T47D (cell line): ENCODE results near the gene C17orf78.
A peak's percentile ranks its signal among the peaks of the same experiment; 100 is the strongest.
"Not testable (repeated sequence)": the region's sequence is repeated elsewhere in the genome, so short reads cannot be mapped to it uniquely, and the experiment has no call there.

Experiments used
- DNase-seq, 2 experiments: peaks; one replicate each; pipeline versions ENCODE4 v3.0.0 to v3.0.0-alpha.2; 2011 to 2012; ENCODE audit warnings: low read depth in 1 of 2, low spot score in 1 of 2
- JUND ChIP-seq: IDR thresholded peaks from 2 replicates; pipeline ENCODE4 v1.6.1; 2012; ENCODE audit warnings: low read depth
- in situ Hi-C: cut with HindIII; loops from 2 replicates; pipeline ENCODE4 v1.10.0; 2016; ENCODE audit warnings: low sequenced_read_pairs, low pct_unique_long_range_greater_than_20kb

C17orf78 gene

DNA sequence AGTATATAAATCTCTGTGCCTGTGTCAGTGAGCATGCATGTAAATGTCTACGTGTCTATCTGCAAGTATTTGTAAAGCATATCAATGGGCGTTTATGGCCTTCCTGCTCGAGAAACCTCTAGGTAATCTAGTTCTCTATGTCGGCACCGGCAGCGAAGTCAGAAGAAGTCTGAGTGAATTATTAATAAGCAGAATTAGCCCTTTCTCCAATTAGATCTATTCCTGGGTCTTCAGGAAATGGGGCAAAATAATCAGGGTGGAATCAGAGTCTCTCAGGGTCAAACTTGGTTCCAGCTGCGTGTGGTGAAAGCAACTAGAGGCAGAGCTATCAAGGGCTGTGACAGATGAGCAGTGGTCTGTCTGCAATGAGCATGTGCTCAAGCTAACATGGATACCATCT lies at the start of gene C17orf78:
C17orf78 (plus strand) TSS at position 280 of the 400 bp plus-strand sequence; CDS start at position 388, 108 bp downstream.
- TF ChIP-seq JUND, result no peak
- in situ Hi-C loops, result no loop called here
- no peak for DNase-seq

DNA sequence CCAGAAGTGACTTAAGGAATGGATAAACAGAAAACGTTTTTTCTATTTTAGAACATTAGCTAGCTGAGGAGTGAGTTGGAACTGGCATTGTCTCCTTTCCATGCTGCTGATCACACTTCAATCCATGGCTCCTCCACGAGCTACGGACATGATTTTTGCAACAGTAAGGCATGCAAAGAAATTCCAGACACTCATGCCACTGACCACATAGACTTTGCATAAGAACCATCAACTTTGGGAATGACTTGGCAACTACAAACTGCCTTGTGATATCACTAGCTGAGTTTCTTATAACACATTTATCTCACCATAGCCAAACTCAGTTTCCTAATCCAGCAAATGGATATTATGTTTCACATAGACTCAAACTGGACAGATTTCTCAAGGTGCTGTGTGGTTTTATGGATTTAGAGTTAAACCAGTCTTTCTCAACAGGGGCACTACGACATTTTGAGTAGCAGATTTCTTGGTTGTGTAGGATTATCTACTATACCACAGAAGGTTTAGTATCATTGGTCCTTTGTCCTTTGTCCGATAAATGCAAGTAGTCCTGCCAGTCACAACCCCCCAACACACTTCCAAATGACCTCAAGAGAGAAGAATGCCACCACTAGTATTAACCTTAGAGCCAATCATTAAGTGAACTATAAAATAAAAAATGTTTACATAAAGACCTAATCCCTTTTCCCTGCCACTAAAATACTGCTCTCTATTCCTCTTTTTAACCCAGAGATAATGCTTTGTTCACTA lies 48.3 kb upstream of the C17orf78 start:
- in situ Hi-C loops, result no loop called here
- no peak for TF ChIP-seq JUND
- DNase-seq, result no peak

DNA sequence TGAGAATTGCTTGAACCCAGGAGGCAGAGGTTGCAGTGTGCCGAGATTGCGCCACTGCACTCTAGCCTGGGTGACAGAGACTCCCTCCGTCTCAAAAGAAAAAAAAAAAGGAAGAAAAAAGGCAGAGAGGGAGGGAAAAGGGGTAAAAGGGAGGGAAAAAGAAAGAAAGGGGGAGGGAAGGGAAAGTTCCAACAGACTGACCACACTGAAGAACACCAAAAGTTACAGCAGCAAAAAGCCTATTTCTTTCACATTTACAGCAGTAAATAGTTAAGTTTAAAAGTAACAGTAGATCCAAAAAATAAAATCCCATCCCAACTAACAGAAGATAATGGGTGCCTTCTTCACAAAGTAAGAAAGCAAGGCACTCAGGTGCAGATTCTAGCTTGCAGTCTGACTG lies 36.9 kb upstream of the C17orf78 start:
- no peak for DNase-seq
- in situ Hi-C loops, result no loop called here
- no peak for TF ChIP-seq JUND

DNA sequence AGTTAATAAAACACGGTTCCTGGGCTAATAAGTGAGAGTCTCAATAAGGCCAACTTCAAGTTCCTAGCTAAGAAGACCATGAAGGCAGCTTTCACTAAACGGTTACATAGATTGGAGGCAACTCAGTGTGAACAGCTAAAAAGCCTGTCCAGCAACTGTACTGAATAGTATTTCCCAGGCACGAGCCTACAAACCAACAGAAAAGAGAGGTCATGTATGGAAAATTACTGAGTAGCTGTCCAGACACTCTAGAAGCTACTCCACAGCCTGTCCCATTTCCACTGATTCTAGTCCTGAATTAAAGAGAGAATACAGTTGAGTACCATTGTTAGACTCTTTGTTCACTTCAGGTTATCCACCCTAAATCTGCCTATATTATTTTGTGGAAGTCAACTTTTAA lies 36.5 kb upstream of the C17orf78 start:
- TF ChIP-seq JUND, result no peak
- in situ Hi-C loops, result no loop called here
- DNase-seq, result peak in 1 of 2 experiments; percentile 72

DNA sequence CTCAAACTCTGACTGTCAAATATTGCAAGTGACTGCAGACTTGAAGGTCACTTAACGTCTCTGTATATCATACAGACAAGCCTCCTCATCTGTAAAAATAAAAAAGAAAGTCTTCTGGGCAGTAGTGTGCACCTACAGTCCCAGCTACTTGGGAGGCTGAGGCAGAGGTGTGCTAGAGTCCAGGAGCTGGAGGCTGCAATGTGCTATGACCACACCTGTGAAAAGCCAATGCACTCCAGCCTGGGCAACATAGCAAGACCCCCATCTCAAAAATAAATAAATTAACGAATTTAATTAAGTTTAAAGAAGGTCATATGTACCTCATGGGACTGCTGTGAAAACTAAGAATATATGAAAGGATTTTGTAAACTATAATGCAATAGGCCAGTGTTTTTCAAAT lies 35.0 kb upstream of the C17orf78 start:
- in situ Hi-C loops, result no loop called here
- no peak for DNase-seq
- no peak for TF ChIP-seq JUND

DNA sequence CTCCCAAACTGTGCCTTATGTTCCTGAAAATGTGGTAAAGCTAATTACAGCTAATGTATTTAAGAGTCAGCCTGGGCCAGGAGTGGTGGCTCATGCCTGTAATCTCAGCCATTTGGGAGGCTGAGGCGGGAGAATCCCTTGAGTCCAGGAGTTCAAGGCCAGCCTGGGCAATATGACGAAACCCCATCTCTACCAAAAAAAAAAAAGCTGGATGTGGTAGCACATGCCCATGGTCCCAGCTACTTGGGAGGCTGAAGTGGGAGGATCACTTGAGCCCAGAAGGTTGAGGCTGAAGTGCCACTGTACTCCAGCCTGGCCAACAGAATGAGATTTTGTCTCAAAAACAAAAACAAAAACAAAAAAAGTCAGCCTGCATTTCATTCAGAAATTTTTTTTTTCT lies 33.2 kb upstream of the C17orf78 start:
- DNase-seq, result no peak
- in situ Hi-C loops, result no loop called here
- TF ChIP-seq JUND, result no peak

DNA sequence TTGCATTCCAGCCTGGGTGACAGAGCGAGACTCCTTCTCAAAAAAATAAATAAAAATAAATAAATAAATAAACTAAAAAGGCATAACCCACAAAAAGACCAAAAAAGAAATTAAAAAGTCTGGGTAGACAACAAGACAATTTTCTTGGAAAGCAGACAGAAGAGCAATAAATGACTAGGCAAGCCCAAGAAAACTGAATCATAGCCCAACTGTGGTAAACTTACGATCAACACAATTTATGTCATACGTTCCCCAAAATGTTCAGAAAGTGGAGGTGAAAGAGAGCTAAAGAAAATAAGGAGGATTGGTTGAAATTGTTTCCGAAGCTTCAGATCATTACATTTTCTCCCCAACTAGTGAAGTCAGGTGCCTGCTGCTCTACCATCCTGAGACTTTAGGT lies 31.3 kb upstream of the C17orf78 start:
- DNase-seq, result no peak
- no peak for TF ChIP-seq JUND
- in situ Hi-C loops, result no loop called here

DNA sequence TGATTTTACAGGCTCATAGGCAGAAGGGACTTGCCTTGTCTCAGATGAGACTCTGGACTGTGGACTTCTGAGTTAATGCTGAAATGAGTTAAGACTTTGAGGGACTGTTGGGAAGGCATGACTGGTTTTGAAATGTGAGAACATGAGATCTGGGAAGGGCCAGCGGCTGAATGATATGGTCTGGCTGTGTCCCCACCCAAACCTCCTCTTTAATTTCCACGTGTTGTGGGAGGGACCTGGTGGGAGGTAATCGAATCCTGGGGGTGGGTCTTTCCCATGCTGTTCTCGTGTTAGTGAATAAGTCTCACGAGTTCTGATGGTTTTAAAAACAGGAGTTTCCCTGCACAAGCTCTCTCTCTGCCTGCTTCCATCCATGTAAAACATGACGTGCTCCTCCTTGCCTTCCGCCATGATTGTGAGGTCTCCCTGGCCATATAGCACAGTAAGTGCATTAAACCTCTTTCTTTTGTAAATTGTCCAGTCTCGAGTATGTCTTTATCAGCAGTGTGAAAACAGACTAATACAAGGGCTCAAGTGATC lies 28.9 kb upstream of the C17orf78 start:
- in situ Hi-C loops, DNase-seq: not testable (repeated sequence)

DNA sequence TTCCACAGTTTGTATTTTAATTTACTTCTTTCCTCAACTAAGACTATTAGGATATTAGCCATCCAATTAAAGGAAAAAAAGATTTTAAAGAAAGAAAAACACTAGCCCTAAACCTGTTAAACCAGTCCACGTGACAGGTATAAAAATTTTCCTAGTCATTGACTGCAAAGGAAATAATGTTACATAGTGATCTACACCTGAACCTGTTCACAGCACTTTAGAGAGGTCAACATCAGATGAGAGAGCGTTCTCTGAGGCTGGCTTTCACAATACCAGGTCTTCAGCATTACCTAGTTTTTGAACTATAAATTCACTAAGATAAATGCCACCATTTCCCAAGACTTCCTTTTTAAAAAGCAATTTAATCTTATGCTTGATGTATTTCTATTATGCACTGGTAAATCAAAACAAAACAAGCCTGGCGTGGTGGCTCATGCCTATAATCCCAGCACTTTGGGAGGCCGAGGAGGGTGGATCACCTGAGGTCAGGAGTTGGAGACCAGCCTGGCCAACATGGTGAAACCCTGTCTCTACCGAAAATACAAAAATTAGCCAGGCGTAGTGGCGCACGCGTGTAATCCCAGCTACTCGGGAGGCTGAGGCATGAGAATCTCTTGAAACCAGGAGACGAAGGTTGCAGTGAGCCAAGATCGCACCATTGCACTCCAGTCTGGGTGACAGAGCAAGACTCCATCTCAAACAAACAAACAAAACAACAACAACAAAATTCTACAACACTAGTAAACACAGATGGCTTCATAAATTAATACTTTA lies 18.8 kb upstream of the C17orf78 start:
- in situ Hi-C loops, result not testable (repeated sequence)
- peak in 1 of 2 experiments; percentile 40 for DNase-seq

DNA sequence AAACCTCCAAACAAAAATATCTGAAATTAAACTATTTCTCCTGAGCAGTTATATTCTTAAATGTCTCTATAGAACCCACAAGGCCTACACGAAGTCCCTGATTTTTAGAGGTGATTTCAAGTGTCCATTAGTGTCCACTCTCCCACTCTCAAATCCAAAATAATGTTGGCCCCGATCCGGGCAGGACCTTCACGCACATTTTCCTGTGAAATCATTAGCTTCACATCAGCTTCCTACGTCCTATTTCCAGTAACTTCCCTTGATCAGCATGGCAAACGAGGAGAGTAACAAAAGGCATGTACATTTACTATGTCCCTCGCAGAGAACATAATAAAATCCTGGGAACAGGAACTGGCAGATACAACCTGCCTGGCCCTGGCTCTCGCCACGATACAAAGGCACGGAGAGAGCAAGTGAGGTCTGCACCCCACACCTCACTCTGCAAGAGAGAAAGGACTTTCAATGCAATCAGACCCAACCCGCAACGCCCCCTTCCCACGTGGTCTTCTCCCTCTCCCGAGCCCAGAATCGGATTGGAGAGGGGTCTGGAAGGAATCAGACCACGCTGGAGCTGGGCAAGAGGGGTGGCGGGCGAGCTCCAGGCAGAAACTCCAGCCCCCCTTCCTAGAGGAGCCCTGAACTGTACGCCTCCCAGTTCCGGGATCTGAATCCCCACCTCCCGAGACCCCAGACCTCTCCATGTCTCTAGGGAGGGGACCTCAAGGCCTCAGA lies 17.5 kb upstream of the C17orf78 start:
- in situ Hi-C loops, result no loop called here

DNA sequence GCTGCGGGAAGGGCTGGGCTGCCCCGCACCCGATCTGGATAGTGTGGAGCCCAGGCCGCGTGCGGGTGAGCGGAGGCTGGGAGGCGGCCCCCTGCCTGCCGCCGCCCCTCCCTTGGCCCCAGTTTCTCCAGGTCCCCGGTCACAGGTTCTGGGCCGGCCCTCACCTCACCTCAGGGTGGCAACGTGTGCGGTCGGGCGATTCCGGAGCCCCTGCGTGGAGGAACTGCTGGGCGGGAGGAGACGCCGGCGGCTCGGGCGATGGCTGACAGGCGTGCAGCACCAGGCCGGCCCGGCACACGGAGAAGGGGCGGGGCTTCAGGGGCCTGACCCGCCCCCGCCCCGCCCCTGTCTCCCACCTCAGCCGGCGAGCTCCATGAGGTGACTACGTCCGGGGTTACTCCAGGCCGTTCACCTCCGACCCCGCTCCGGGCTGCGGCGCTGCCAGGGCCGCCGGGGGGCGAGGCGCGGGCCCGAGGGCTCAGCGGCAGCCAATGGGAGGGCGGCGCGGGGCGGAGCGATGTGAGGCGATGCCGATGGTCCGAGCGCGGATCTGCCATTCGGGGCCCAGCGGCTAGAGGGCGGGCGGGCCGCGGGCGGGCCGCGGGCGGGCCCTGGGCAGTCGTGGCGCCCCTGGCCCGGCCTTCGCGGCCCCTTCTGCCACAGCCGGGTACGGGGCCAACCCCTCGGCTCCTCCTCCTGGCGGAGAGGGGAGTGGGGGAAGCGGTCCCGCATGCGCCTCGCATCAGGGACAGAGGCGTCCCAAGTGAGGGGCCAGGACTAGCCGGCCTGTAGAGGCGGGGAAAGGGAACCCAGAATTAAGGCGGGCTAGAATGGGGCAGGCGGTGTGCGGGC lies 16.7 kb upstream of the C17orf78 start:
- peak; percentile 93 to 97 for DNase-seq
- no peak for TF ChIP-seq JUND
- in situ Hi-C loops, result no loop called here

More for the DNA sequence above, 17.5 kb upstream of the C17orf78 start:
- peak; percentile 70 to 72 for DNase-seq
- TF ChIP-seq JUND, result no peak

DNA sequence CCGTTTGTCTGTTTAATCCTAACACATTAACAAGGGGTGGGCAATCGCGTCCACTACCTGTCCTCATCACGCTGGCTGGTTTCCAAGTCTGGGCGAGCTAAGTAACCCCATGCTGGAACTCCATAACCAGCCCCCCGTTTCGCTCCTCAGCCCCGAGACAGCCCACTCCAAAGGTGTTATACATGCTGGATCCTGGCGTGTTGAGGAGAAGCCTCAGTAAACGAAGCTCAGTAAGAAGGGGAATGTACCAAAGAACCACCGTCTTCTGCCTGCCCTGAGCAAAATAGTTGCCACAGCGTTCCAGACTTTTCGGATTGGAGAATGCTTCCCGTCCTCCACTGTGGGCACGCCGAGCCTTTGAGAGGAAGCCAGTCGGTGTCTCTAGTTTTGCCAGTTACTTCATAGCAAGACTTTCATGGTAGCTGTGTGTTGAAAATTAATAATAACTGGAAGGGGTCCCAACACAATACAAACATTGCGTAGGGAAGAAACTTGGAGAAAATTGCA lies 16.1 kb upstream of the C17orf78 start:
- no peak for DNase-seq
- in situ Hi-C loops, result no loop called here
- no peak for TF ChIP-seq JUND
